ENCODE data around the gene SCT.
"Not testable (repeated sequence)": the region's sequence is repeated elsewhere in the genome, so short reads cannot be mapped to it uniquely, and the experiment has no call there.

Gene SCT, protein sequence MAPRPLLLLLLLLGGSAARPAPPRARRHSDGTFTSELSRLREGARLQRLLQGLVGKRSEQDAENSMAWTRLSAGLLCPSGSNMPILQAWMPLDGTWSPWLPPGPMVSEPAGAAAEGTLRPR

DNA sequence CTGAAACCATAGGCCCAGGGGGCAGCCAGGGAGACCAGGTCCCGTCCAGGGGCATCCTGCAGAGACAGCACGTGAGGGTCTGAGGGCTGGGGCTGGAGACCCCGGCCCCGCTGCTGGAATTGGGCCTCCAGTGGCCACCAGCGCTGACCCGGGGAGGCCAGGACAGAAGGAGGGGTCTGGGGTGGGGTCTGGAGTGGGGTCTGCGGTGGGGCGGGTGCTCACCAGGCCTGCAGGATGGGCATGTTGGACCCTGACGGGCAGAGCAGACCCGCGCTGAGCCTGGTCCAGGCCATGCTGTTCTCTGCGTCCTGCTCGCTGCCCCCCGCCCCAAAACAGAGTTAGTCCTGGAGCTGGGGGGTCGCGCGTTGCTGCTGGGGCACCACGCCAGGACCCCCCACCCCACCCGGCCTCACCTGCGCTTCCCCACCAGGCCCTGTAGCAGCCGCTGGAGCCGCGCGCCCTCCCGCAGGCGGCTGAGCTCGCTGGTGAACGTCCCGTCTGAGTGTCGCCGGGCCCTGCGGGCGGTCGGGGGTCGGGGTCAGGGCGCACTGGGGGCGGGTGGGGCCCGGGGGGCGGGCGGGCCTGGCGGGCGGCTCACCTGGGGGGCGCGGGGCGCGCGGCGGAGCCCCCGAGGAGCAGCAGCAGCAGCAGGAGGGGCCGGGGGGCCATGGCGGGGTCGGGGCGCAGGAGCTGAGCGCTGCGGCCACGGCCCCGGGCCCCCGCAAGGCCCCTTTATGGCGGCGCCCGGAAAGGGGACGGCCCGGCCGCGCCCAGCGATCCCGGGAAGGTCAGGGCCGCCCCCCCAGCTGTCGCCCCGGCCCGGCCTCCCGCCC lies at the start of gene SCT:
Gene SCT, minus strand, starts transcription at position 707 of the 833 bp plus-strand sequence. Its CDS starts 38 bp downstream, at position 669.
- no peak for DNase-seq (ENCODE audit: low read depth)

DNA sequence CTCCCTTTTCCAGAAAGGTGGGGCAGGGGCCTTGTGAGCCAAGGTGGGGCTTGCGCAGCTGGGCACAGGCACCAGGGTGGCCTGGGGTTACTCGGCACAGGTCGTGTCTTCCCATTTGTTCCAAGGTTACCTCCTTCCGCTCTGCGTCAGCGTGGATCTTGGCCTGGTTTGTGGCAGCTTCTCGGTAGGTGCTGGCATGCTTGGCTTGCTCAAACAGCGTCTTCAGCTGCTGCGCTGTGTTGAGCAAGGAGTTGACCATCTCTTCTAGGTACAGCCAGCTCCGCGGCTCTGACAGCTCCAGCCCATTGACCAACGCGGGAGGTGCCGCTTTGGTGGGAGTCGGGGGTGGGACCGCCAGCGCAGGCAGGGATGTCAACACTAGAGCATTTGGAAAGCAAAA lies 47.4 kb upstream of the SCT start:
- DNase-seq (ENCODE audit: low read depth) = no peak

DNA sequence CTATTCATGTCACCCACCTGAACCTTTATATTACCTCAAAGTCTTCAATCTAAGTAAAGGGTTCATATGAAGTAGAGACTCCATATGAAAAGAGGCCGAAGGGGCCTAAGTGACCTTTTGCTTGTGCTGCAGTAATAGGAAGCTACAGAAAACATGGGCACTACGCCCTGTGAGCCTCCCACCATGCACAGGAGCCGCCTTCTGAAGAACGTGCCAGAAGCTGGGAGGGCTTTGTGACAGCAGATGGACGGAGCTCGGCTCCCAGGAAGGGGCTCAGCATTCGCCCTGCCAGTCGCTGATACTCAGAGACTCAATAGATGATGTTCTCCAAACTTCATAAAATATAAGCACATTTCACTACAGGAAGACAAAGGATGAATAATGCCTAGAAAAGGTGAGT lies 46.9 kb upstream of the SCT start:
- DNase-seq (ENCODE audit: low read depth) = no peak

DNA sequence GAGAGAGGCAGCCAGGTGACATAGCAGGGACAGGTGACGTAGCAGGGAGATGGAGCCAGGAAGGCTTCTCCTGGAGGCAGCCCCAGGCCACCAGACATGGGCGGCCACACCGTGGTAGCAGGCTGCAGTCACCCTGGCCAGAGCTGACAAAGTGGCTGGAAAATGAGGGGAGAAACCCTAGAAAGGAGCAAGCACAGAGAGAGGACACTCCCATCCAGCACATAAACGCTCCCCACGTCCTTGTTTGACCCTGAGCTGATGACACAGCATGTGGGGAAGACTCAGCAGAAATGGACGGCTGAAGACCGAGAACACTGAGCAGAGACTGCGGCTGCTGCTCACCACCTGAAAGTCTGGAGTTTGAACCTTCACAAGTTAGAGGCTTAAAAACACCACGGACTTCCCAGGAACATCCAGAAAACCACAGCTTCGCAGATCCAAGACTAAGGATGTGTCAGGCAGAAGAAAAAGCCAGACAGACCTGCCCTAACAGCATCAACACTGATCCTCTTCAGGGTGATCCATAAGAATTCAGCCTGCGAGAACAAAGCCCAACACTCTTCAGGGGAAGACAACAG lies 38.8 kb upstream of the SCT start:
- peak; percentile 58 for DNase-seq (ENCODE audit: low read depth)

DNA sequence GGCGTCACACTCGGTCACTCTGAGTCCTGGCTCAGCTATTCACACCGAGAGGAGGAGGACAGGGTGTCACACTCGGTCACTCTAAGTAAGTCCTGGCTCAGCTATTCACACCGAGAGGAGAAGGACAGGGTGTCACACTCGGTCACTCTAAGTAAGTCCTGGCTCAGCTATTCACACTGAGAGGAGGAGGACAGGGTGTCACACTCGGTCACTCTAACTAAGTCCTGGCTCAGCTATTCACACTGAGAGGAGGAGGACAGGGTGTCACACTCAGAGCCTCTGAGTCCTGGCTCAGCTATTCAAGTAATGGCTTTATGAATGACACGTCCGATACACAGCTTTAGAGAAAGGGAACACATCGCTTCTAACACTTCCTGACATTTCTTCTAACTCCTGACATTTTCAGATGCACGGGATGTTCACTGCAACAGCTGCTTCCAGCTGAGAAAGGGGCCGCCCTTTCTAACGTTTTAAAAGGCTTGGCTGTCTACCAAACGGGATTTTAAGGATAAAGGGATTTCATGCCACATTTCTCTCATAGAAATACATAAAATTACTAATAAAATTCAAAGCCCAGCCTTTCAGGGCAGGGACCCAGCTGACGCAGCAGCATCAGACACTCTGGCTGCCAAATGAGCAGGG lies 38.2 kb upstream of the SCT start:
- peak; percentile 31 for DNase-seq (ENCODE audit: low read depth)

DNA sequence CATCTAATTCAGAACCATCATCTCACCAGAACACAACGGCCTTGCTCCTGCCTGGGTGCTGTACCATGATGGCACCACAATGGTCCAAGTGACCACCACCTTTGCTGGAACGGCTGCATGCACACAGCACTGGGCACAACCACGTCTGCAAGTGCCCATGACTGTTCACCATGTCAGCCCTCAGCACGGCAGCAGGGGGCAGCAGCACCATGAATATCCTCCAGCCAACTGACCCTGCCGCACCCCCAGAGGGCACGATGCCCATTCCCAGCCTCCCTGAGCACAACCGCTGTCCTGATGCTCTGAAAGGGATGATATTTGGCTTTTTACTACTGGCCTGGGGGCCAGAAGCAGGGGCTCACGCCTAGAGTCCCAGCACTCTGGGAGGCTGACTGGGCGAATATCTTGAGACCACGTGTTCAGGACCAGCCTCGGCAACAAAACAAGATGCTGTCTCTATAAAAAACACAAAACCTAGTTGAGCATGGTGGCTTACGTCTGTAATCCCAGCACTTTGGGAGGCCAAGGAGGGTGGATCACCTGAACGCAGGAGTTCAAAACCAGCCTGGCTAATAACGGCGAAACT lies 35.8 kb upstream of the SCT start:
- no peak for DNase-seq (ENCODE audit: low read depth)

DNA sequence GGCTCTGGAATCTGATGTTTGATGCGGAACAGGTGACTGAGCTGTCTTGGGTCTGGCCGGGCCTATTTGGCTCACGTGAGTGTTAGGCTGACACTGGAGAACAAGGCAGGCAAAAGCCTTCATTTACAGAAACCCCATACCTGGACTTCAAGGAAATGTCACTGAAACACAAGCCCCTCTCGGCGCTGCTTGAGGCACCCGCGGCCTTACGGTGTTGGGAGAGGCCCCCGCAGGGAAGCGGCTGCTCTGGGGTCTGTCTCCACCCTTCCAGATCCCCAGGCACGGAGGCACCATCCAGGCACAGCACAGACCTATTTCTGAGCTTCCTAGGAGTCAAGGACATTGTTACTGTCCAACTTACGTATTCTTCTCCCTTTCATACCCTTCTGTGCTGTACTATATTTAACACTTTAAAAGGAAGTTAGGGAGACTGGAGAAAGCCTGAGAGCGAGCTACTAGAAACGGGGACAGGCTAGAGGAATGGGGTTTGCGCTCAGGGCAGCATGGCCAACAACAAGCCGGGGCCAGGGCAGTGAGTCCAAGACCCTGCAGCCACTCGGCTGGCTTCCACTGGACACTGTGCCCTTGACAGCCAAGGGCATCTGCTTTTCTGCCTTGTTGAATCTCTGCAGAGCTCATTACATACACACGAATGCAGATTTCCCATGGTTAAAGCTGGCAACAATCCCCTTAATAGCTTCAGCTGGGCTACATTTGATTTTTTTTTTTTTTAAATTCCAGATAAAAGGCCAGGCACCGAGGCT lies 33.9 kb upstream of the SCT start:
- no peak for DNase-seq (ENCODE audit: low read depth)

DNA sequence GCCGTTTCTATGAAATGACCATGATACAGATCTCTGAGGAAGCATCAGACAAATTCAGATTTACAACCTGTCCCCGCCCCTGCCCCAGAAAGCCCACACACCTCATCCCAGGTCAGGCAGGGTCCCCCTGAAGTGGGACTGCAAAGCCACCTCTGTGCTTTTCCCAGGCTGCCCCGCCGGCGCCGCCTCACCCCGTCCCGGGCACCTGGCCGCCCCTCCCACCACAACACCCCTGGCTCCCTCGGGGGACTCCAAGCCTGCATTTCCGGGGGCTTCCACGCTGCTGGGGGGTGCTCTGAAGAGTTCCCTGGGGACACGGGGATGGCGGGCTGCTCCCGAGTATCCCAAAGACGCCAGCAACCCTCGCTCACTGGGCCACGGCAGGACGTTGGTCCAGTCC lies 33.3 kb upstream of the SCT start:
- no peak for DNase-seq (ENCODE audit: low read depth)

DNA sequence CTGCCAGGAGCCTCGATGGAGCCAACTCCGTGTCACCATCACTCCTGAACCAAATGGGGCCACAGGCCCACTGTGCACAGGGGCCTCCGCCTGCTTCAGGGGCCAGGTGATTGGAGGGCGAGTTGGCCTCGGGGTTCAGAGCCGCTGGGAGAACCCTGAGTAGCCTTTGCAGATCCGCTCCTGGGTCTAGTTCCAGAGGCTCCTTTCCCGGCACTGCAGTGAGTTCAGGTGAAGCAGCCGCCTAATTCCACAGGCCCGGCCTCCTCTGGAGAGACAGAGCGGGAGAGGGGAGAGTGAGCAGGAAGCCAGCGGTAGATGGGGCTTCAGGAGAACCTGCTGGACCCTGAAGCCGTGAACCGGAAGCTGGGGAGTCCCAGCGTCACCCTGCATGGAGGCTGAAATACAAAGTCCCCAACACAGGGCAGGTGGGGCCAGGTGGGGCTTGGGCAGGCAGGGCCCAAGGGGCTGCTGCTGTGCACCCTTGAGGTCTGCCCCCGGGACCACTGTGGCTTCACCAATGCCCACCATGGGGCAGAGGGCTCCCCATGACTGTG lies 32.6 kb upstream of the SCT start:
- DNase-seq (ENCODE audit: low read depth) = no peak

DNA sequence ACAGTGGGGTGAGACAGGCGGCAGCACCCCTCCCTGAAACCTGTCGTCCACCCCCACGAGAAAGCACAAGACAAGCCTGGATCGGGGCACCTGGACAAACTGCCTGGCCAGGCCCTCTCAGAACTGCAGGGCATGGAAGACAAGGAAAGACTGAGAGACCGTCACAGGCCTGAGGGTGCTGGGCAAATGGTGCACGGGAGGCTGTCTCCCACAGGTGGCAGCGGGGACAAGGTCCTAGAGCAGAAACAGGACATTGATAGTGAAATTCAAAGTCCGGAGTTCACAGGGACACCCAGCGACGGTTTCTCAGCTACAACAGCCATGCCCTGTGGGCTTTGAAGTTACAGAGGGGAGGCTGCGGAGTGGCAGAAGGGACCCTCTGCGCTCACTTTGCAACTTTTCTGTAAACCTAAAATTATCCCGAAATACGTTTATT lies 30.7 kb upstream of the SCT start:
- no peak for DNase-seq (ENCODE audit: low read depth)

DNA sequence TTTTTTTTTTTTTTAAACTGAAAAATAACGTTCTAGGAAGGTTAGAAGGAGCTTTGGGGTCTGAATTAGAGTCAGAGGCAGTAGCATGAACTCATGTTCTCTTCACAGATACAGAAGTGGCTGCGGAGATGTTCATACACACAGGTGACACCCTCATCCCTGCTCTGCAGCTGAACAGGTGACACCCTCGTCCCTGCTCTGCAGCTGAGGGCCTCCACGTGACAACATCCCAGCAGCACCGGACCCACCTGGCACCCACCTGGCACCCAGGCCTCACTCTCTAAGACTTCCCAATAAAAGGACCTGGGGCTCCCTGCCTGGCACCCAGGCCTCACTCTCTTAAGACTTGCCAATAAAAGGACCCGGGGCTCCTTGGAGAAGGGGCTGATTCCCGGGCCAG lies 29.9 kb upstream of the SCT start:
- no peak for DNase-seq (ENCODE audit: low read depth)

DNA sequence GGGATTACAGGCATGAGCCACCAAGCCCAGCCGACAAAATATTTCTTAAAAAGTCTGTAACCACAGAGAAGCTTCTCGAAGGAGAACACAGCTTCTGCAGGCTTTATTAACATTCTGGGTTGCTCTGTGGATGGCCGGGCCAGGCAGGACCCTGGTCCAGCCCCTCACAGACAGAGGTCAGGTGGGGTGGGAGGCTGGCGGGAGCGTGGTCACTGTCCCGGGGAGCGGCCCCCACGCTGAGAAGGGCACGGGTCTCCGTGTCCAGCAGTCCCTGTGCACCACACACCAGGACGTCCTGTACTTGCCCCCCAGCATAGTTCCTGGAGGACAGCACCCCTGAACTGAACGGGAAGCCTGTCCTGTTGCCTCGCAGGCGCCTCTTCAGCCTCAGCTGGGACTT lies 29.4 kb upstream of the SCT start:
- DNase-seq (ENCODE audit: low read depth) = no peak

DNA sequence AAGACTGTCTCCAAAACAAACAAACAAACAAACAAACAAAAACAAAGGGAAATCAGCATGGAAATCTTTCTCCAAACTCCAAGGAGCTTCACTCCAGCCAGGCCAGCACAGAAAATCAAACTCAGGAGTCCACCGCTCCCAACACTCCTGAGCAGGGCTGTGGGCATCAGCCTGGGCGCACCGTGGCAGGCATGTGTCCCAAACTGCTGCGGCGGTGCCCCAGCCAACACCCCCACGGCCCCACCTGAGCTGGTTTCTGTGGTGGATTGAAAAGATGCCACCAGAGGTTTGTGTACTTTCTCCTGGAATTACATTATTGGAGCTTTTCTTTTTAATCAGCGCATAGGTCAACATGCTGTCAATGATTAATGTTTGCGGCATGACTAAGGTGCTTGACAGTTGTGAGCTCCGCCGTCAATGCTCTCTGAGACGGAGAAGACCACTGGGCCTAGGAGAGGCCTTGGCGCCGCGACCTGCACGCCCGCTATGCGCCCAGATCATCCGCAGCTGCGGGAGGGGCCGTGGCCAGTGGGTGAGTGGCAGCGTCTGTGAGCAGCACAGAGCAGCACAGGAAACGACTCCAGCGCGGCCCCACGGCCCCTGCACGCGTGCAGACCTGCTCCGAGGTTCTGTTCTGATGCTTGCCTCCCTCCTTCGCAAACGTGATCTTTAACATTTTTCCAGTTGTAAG lies 28.2 kb upstream of the SCT start:
- no peak for DNase-seq (ENCODE audit: low read depth)

DNA sequence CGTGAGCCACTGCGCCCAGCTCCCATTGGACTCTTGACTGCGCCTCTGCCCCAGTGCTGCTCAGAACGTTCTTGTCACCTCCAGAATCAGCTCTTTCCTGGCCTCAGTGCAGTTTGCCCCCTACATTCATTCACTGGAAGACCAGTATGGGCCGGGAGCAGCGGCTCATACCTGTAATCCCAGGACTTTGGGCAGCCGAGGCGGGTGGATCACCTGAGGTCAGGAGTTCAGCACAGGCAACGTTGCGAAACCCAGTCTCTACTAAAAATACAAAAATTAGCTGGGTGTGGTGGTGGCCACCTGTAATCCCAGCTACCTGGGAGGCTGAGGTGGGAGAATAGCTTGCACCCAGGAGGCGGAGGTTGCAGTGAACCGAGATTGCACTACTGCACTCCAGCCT lies 27.5 kb upstream of the SCT start:
- not testable (repeated sequence) for DNase-seq (ENCODE audit: low read depth)

DNA sequence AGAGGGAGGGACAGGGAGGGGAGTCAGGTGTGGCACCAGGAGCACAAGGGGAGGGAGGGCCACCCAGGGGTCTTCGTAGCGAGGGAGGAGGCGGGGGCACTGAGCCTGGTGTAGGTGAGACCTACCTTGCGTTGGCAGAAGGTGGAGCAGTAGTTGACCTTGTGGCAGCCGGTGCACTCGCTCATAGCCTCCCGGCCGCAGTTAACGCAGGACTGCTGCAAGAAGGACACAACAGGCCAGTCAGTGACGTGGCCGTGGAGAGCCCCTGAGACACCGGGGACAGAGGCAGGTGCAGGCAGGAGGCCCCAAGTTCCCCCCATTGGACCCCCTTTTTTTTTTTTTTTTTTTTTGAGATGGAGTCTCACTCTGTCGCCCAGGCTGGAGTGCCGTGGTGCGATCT lies 26.9 kb upstream of the SCT start:
- no peak for DNase-seq (ENCODE audit: low read depth)

DNA sequence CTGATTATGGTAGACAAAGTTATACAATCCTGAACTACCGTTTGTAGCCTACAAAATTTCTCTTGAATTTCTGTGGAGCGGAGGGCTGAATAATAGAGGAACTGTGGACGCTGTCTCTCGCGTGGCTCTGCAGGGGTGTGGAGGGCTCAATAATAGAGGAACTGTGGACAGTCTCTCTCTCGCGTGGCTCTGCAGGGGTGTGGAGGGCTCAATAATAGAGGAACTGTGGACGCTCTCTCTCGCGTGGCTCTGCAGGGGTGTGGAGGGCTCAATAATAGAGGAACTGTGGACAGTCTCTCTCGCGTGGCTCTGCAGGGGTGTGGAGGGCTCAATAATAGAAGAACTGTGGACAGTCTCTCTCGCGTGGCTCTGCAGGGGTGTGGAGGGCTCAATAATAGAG lies 26.2 kb upstream of the SCT start:
- not testable (repeated sequence) for DNase-seq (ENCODE audit: low read depth)

DNA sequence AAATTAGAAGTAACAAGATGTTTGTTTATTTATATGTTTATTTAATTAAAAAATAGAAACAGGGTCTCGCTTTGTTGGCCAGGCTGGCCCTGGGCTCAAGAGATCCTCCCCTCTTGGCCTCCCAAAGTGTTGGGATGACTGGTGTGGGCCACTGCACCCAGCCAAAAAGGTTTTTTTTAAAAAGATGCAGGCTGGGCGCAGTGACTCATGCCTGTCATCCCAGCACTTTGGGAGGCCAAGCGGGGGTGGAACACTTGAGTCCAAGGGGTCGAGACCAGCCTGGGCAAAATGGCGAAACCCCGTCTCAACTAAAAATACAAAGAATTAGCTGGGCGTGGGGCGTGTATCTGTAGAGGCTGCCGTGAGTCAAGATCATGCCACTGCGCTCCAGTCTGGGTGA lies 23.5 kb upstream of the SCT start:
- DNase-seq (ENCODE audit: low read depth) = no peak

DNA sequence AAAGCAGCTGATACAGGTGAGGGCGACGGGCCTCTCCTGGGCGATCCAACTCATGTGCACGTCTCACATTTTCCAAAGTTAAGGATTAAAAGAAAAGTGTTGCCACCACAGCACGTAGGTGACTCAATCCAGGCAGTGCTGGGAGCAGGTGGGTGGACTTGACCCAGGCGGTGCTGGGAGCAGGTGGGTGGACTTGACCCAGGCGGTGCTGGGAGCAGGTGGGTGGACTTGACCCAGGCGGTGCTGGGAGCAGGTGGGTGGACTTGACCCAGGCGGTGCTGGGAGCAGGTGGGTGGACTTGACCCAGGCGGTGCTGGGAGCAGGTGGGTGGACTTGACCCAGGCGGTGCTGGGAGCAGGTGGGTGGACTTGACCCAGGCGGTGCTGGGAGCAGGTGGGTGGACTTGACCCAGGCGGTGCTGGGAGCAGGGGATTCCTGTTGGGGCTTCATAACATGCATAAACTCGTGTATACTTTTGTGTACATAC lies 20.7 kb upstream of the SCT start:
- not testable (repeated sequence) for DNase-seq (ENCODE audit: low read depth)

DNA sequence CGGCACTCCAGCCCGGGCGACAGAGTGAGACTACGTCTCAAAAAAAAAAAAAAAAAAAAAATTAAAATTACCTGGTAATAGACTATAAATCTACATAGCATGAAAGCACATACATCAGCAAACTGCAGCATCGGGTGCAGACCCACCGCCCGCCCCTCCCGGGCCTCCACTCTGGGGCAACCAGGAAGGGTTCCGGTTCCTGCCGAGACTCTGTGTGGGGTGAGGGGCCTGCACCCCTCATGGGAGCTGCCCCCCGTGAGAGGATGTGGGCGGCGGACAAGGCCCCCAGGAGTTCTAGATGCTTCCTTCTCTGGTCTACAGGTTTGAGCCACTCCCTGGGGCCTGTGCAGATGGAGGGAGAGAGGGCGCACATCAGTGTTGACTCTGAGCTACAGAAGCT lies 19.2 kb upstream of the SCT start:
- DNase-seq (ENCODE audit: low read depth) = no peak

DNA sequence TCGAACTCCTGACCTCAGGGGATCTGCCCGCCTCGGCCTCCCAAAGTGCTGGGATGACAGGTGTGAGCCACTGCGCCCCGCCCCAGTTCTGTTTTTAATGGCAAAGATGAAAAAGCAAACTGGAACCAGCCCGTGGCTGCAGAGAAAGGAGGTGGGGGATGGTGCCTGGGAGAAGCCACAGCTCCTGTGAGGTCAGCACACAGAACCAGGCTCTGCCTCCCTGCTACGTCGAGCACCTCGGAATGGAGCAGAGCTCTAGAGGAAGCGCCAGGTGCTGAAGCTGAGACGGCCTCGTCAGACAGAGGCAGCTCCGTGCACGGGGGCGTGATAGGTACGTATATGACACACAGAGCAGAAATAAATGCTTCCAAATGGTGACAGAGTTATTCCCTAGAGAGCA lies 18.6 kb upstream of the SCT start:
- DNase-seq (ENCODE audit: low read depth) = no peak
